T-cell (primary cell): ENCODE measurements around the gene MUC21. TPM values are rescaled to one million over a fixed set of nuclear protein-coding genes. Genes with fewer than 3 reads are reported as not detected.

ENCODE experiments used
- ATAC-seq, 4 experiments: fragments of 200-7000 bp in 3 of 4; fragments of 150-1000 bp in 1 of 4; cut with Tn5 transposase; replicated peaks in 1 of 4; 1 replicate in 3 of 4; 2 replicates in 1 of 4; pipeline ENCODE4 v1.10.0; 2021; ENCODE audit warnings: moderate library complexity in 3 of 4, mild to moderate bottlenecking in 2 of 4, moderate number of reproducible peaks in 1 of 4
- CTCF ChIA-PET, 2 donors: fragments of 300-600 bp; sonication (Branson Sonifier 250); formaldehyde crosslinking; loops; one replicate each; lab custom pipeline; 2022; ENCODE audit warnings: antibody characterized with exemption in 2 of 2; lab: Charles Lee
- POLR2A ChIA-PET, 2 donors: fragments of 300-600 bp; sonication (Branson Sonifier 250); formaldehyde crosslinking; loops; one replicate each; lab custom pipeline; 2022; ENCODE audit warnings: antibody characterized with exemption in 2 of 2; lab: Charles Lee
- DNase-seq, 35 experiments: peaks; one replicate each; pipeline versions ENCODE4 v3.0.0 to v3.0.0-alpha.2; 2013 to 2023
- H3K27ac ChIP-seq: one replicate; pipeline ENCODE4 v1.5.1; 2013; ENCODE audit warnings: low read length
- H3K27me3 ChIP-seq, 2 experiments: replicated peaks in 1 of 2; 1 replicate in 1 of 2; 2 replicates in 1 of 2; pipeline versions ENCODE4 v1.6.1 to v1.7.0; 2013; ENCODE audit warnings: low read length in 1 of 2, mixed read lengths in 1 of 2; ENCODE audit not compliant: control insufficient read depth in 2 of 2, insufficient read depth in 2 of 2; ENCODE audit errors: extremely low read depth in 1 of 2
- H3K36me3 ChIP-seq, 2 donors: 1 replicate in 1 of 2; 2 replicates in 1 of 2; pipeline versions ENCODE4 v1.6.1 to v1.7.0; 2013; ENCODE audit warnings: low read length in 1 of 2; ENCODE audit not compliant: control insufficient read depth in 2 of 2, insufficient read depth in 1 of 2; ENCODE audit errors: extremely low read depth in 1 of 2
- H3K4me1 ChIP-seq, 2 experiments: 1 replicate in 1 of 2; 2 replicates in 1 of 2; pipeline versions ENCODE4 v1.6.1 to v1.7.0; 2013; ENCODE audit warnings: low read length in 2 of 2, mixed read lengths in 1 of 2; ENCODE audit not compliant: insufficient read depth in 2 of 2, control insufficient read depth in 1 of 2; ENCODE audit errors: extremely low read depth in 1 of 2
- H3K4me3 ChIP-seq, 2 donors: 1 replicate in 1 of 2; 2 replicates in 1 of 2; pipeline versions ENCODE4 v1.5.1 to v1.7.0; 2013; ENCODE audit warnings: mild to moderate bottlenecking in 2 of 2, low read length in 1 of 2, moderate library complexity in 1 of 2; ENCODE audit not compliant: control insufficient read depth in 1 of 2; ENCODE audit errors: extremely low read depth in 1 of 2
- H3K9me3 ChIP-seq: 2 replicates; pipeline ENCODE4 v1.7.0; 2013
- H3K27ac Mint-ChIP-seq, 2 donors: one replicate each; pipeline ENCODE4 v1.8.0; 2020 to 2021; ENCODE audit warnings: mild to moderate bottlenecking in 2 of 2, mixed read lengths in 2 of 2
- H3K27me3 Mint-ChIP-seq, 2 donors: one replicate each; pipeline ENCODE4 v1.8.0; 2021 to 2022; ENCODE audit warnings: mixed read lengths in 2 of 2
- H3K36me3 Mint-ChIP-seq: one replicate; pipeline ENCODE4 v1.8.0; 2021; ENCODE audit warnings: mixed read lengths
- H3K4me1 Mint-ChIP-seq, 3 donors: one replicate each; pipeline ENCODE4 v1.8.0; 2020 to 2022; ENCODE audit warnings: mixed read lengths in 3 of 3, mild to moderate bottlenecking in 1 of 3
- H3K4me3 Mint-ChIP-seq, 3 donors: one replicate each; pipeline ENCODE4 v1.8.0; 2020 to 2022; ENCODE audit warnings: mild to moderate bottlenecking in 3 of 3, mixed read lengths in 3 of 3, moderate library complexity in 3 of 3
- H3K9me3 Mint-ChIP-seq, 3 donors: one replicate each; pipeline ENCODE4 v1.8.0; 2020 to 2022; ENCODE audit warnings: mixed read lengths in 3 of 3
- WGBS: methylation state at CpG from one replicate; pipeline ENCODE4 v1.1.5; 2013; ENCODE audit warnings: missing lambda C conversion rate; ENCODE audit not compliant: insufficient coverage; 5-methylcytosine and 5-hydroxymethylcytosine counted together
- total RNA-seq, 35 experiments: library from RNA in 6 of 35; stranded (reverse) in 6 of 35; fragments of 120-200 nt in 1 of 35; gene quantifications; one replicate each; pipeline versions ENCODE4 v1.2.1 to v1.2.4 and lab custom pipeline; 2013 to 2026

MUC21 gene
- total RNA-seq, 5 donors from 2014 or later (not counting 1 experiment from before 2014, with no cell fraction given), result not detected

- no peaks in the 10 kb centered on the region for H3K36me3 Mint-ChIP-seq
- Histone ChIP-seq H3K4me3 (no peak overlapping the region), H3K27me3 (peaks cover 0 to 20% of the 10 kb centered on the region in 2 experiments), H3K27ac (no peak overlapping the region), H3K4me1 (no peaks in the 10 kb centered on the region), H3K36me3 (no peaks in the 10 kb centered on the region), H3K9me3 (no peaks in the 10 kb centered on the region)
- ChIA-PET CTCF (interaction anchor here in 1 of 2 donors (0.6 kb wide), 1 partner anchor 16 kb away, joined by 3 read pairs; no protein-coding TSS in a partner anchor), POLR2A (no interaction called here)
- no peak for ATAC-seq
- H3K4me1 Mint-ChIP-seq, result no peaks in the 10 kb centered on the region
- WGBS, result no CpG with 5 or more reads among the region's 4 CpGs
- peaks cover 7 to 11% of the 10 kb centered on the region in 2 donors for H3K27me3 Mint-ChIP-seq
- no peak for DNase-seq
- no peak overlapping the region for H3K4me3 Mint-ChIP-seq
- no peaks in the 10 kb centered on the region for H3K9me3 Mint-ChIP-seq
- no peak overlapping the region for H3K27ac Mint-ChIP-seq
Observed at GRCh38 chr6:31035862-31036497, 52.5 kb downstream of the MUC21 start.

- Mint-ChIP-seq H3K9me3 (no peaks in the 10 kb centered on the region), H3K4me1 (no peaks in the 10 kb centered on the region), H3K36me3 (no peaks in the 10 kb centered on the region), H3K27ac (no peak overlapping the region), H3K4me3 (no peak overlapping the region), H3K27me3 (peaks cover 9 to 11% of the 10 kb centered on the region in 2 donors)
- no peaks in the 10 kb centered on the region for H3K36me3 ChIP-seq
- CTCF ChIA-PET, result no interaction called here
- H3K27me3 ChIP-seq, result peaks cover 0 to 18% of the 10 kb centered on the region in 2 experiments
- no peak overlapping the region for H3K27ac ChIP-seq
- DNase-seq (no peak), ATAC-seq (no peak)
- POLR2A ChIA-PET, result no interaction called here
- no peak overlapping the region for H3K4me3 ChIP-seq
- no peaks in the 10 kb centered on the region for H3K4me1 ChIP-seq
- H3K9me3 ChIP-seq, result no peaks in the 10 kb centered on the region
- 84% methylated on average over 6 of the region's 7 CpGs for WGBS
Observed at GRCh38 chr6:31037169-31037568, 53.7 kb downstream of the MUC21 start.

- POLR2A ChIA-PET, result no interaction called here
- H3K36me3 Mint-ChIP-seq, result no peaks in the 10 kb centered on the region
Observed at GRCh38 chr6:31037682-31038081, 54.2 kb downstream of the MUC21 start.

GRCh38 chr6:31038559-31038958 lies 55.0 kb downstream of the MUC21 start:
- H3K9me3 ChIP-seq, result no peaks in the 10 kb centered on the region
- ChIA-PET POLR2A (no interaction called here), CTCF (no interaction called here)
- Mint-ChIP-seq H3K9me3 (no peaks in the 10 kb centered on the region), H3K4me3 (no peak overlapping the region), H3K27ac (no peak overlapping the region), H3K27me3 (peaks cover 5 to 7% of the 10 kb centered on the region in 2 donors), H3K4me1 (peaks cover 0 to 3% (median 0%) of the 10 kb centered on the region in 3 donors), H3K36me3 (no peaks in the 10 kb centered on the region)
- no peaks in the 10 kb centered on the region for H3K36me3 ChIP-seq
- H3K4me3 ChIP-seq, result no peak overlapping the region
- H3K4me1 ChIP-seq, result no peaks in the 10 kb centered on the region
- H3K27me3 ChIP-seq, result peaks cover 0 to 16% of the 10 kb centered on the region in 2 experiments
- no peak for DNase-seq
- ATAC-seq, result no peak
- no CpG with 5 or more reads among the region's 8 CpGs for WGBS
- H3K27ac ChIP-seq, result no peak overlapping the region

More at GRCh38 chr6:31037682-31038081, 54.2 kb downstream of the MUC21 start:
- no peaks in the 10 kb centered on the region for H3K9me3 Mint-ChIP-seq
- Histone ChIP-seq H3K27me3 (peaks cover 0 to 16% of the 10 kb centered on the region in 2 experiments), H3K4me1 (no peaks in the 10 kb centered on the region), H3K27ac (no peak overlapping the region), H3K9me3 (no peaks in the 10 kb centered on the region), H3K36me3 (no peaks in the 10 kb centered on the region), H3K4me3 (no peak overlapping the region)
- no peak overlapping the region for H3K27ac Mint-ChIP-seq
- CTCF ChIA-PET, result no interaction called here
- no peak overlapping the region for H3K4me3 Mint-ChIP-seq
- ATAC-seq (no peak), DNase-seq (no peak)
- H3K27me3 Mint-ChIP-seq, result peaks cover 4 to 11% of the 10 kb centered on the region in 2 donors
- 100% methylated on average over 1 of the region's 3 CpGs for WGBS
- H3K4me1 Mint-ChIP-seq, result no peaks in the 10 kb centered on the region

Other genes with a start within 250 kb of the MUC21 start
- gene FLOT1, start 241.0 kb upstream of the MUC21 start, total RNA-seq, result 100 to 1,000 TPM in 1 of 5 donors, 10 to 100 TPM in 4; 62.2 to 109 (median 74.2) TPM
- 10 to 100 TPM in 4 of 5 donors, 1 to 10 TPM in 1; 8.9 to 30.8 (median 12.4) TPM for gene IER3, start 239.2 kb upstream of the MUC21 start, total RNA-seq
- gene DDR1, start 99.2 kb upstream of the MUC21 start, total RNA-seq, result 10 to 100 TPM in 4 of 5 donors, 1 to 10 TPM in 1; 8.8 to 23.9 (median 19.3) TPM
- 10 to 100 TPM; 15.5 to 39.2 (median 33.3) TPM for gene GTF2H4, start 75.5 kb upstream of the MUC21 start, total RNA-seq
- 10 to 100 TPM; 25.1 to 55.2 (median 40.9) TPM for gene VARS2, start 69.5 kb upstream of the MUC21 start, total RNA-seq
- gene SFTA2, start 51.5 kb upstream of the MUC21 start, total RNA-seq, result under 1 TPM in 2 of 5 donors, not detected in 3; 0.51 to 0.67 TPM
- gene MUCL3, start 42.7 kb upstream of the MUC21 start, total RNA-seq, result under 1 TPM in 1 of 5 donors, not detected in 4; 0.09 TPM
- not detected for gene MUC22, start 26.8 kb downstream of the MUC21 start, total RNA-seq
- not detected for gene C6orf15, start 128.9 kb downstream of the MUC21 start, total RNA-seq
- gene PSORS1C1, start 131.1 kb downstream of the MUC21 start, total RNA-seq, result not detected
- not detected for gene CDSN, start 136.7 kb downstream of the MUC21 start, total RNA-seq
- gene PSORS1C2, start 155.3 kb downstream of the MUC21 start, total RNA-seq, result not detected
- gene CCHCR1, start 174.1 kb downstream of the MUC21 start, total RNA-seq, result 10 to 100 TPM; 20.7 to 38.6 (median 28.1) TPM
- 10 to 100 TPM in 1 of 5 donors, 1 to 10 TPM in 4; 5.9 to 10.8 (median 9.6) TPM for gene TCF19, start 174.9 kb downstream of the MUC21 start, total RNA-seq
- 1 to 10 TPM in 3 of 5 donors, under 1 TPM in 1, not detected in 1; 0.61 to 3.9 (median 2.9) TPM for gene POU5F1, start 187.0 kb downstream of the MUC21 start, total RNA-seq